ENCODE results near the gene RDH13. TPM values are rescaled to one million over a fixed set of nuclear protein-coding genes. Genes with fewer than 3 reads are reported as not detected.
"Not testable (repeated sequence)": the region's sequence is repeated elsewhere in the genome, so short reads cannot be mapped to it uniquely, and the experiment has no call there.

RDH13 gene, protein sequence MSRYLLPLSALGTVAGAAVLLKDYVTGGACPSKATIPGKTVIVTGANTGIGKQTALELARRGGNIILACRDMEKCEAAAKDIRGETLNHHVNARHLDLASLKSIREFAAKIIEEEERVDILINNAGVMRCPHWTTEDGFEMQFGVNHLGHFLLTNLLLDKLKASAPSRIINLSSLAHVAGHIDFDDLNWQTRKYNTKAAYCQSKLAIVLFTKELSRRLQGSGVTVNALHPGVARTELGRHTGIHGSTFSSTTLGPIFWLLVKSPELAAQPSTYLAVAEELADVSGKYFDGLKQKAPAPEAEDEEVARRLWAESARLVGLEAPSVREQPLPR
- 10 to 100 TPM in 3 of 4 donors, 1 to 10 TPM in 1; 10.0 to 15.6 (median 13.9) TPM for total RNA-seq

DNA sequence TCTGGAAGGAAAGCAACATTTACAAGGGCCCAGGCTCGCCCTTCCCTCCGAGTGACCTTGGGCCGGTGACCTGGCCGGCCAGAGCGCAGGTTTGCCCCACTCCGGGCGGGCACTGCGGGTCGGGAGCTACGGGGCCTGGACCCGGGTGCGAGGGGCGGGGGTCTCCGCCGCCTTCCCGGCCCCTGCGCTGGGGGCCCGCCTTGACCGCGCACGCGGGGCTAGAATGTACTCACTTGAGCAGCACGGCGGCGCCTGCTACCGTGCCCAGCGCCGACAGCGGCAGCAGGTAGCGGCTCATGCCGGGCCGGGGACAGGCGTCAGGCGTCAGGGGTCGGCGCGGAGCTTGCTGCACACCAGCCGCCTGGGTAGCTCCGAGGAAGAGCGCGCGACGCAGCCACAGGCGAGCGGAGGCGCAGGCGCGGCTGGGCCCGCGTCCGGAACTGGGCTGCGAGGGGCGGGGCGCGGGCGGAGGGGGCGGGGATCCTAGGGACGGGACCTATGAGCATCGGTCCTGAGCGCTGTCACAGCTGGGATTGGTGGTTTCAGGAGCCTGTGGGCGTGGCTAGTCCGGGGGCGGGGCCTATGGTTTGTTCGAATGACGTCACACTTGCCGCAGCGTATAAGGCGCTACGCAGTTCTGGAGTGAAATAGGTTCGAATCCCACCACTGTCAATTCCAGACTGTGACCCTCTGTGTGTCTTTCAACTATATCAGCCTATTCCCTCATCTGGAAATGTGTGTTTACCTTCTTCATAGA, at the start of gene RDH13:
Gene RDH13, minus strand, starts transcription at position 414 of the 757 bp plus-strand sequence. Its CDS starts 116 bp downstream, at position 298.
- peak; percentile 100 for ATAC-seq
- WGBS, 2 donors (ENCODE audit: low coverage in 1 of 2), result 4 to 6% methylated on average over 4 to 11 of the region's 70 CpGs

DNA sequence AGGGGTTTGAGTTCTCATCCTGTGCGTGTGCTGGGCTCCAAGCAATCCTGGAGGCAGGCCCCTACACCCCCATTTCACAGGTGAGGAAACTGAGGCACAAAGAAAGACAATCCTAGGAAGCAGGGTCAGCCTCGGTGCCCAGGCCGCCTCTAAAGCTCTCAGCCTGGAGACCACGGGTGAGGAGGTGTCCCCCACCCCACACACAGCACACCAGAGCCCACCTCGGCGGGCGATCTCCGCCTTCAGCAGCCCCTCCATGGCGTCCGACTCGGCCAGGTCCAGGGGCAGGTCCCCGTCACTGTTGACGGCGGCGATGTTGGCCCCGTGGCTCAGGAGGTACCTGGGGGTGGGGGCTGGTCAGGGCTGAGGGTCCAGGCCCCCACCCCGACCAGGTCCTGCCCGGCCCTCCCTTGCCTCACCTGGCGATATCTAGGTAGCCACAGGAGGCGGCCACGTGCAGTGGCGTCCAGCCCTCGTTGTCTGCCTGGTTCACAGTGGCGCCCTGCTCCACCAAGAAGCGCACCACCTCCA, 49.4 kb upstream of the RDH13 start:
- WGBS, 2 donors (ENCODE audit: low coverage in 1 of 2), result no CpG with 5 or more reads among the region's 25 CpGs
- peak overlapping the region in 1 of 2 donors; percentile 79 for H3K4me3 ChIP-seq
- TF ChIP-seq POLR2A (IDR thresholded peaks at IDR 0.05) (no peak), POLR2AphosphoS5 (IDR thresholded peaks at IDR 0.05) (no peak), EP300 (IDR thresholded peaks at IDR 0.05) (no peak)
- TF ChIP-seq, protein P1, sequence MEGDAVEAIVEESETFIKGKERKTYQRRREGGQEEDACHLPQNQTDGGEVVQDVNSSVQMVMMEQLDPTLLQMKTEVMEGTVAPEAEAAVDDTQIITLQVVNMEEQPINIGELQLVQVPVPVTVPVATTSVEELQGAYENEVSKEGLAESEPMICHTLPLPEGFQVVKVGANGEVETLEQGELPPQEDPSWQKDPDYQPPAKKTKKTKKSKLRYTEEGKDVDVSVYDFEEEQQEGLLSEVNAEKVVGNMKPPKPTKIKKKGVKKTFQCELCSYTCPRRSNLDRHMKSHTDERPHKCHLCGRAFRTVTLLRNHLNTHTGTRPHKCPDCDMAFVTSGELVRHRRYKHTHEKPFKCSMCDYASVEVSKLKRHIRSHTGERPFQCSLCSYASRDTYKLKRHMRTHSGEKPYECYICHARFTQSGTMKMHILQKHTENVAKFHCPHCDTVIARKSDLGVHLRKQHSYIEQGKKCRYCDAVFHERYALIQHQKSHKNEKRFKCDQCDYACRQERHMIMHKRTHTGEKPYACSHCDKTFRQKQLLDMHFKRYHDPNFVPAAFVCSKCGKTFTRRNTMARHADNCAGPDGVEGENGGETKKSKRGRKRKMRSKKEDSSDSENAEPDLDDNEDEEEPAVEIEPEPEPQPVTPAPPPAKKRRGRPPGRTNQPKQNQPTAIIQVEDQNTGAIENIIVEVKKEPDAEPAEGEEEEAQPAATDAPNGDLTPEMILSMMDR (IDR thresholded peaks at IDR 0.05), result no peak
- peaks cover 0 to 29% of the 10 kb centered on the region in 2 donors for H3K36me3 ChIP-seq
- H3K27ac ChIP-seq, result peak overlapping the region; percentile 78 to 98 (median 97)
- peaks cover 0 to 76% (median 38%) of the 10 kb centered on the region in 3 donors for H3K4me1 ChIP-seq
- no peaks in the 10 kb centered on the region for H3K9me3 ChIP-seq
- ATAC-seq, result no peak
- no peaks in the 10 kb centered on the region for H3K27me3 ChIP-seq

More for the DNA sequence above, at the start of gene RDH13:
- Histone ChIP-seq H3K4me1 (peaks cover 0 to 21% (median 8%) of the 10 kb centered on the region in 3 donors), H3K4me3 (peak within 1 kb of the TSS; percentile 65 to 90), H3K36me3 (peaks cover 0 to 15% of the 10 kb centered on the region in 2 donors), H3K9me3 (no peaks in the 10 kb centered on the region), H3K27ac (peak within 1 kb of the TSS; percentile 39 to 78 (median 72)), H3K27me3 (peaks cover 19% of the 10 kb centered on the region)
- TF ChIP-seq, protein P1 (IDR thresholded peaks at IDR 0.05), result no peak
- TF ChIP-seq POLR2AphosphoS5 (IDR thresholded peaks at IDR 0.05), result peak; percentile 44
- peak; percentile 55 for TF ChIP-seq POLR2A (IDR thresholded peaks at IDR 0.05)

DNA sequence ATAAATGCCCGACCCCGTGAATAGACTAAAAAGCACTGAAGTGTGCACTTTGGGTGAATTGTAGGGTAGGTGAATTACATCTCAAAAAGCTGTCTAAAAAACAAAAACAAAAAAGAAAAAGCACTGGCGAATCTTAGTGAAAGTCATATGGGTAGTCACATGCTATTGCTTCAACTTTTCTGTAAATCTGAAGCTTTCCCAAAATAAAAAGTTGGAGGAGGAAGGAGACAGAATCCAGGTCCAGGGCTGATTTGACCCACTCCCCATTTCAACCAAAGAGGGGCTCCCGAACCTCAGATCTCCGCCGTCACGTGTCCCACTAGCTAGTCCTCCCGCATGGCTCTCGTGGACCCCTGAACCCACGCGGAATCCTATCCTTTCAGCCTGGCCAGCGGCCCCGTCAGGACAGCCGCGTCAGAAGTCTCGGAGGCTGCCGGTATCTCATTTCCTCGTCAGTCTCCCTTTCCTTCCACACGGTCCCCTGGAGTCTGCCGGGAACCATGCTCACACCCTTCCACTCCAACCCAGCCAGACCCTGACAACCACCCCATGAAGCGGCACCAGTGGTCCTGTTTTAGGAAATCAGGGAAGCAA, 48.4 kb upstream of the RDH13 start:
- no peak for ATAC-seq
- Histone ChIP-seq H3K27ac (peak overlapping the region; percentile 78 to 98 (median 97)), H3K36me3 (peaks cover 0 to 36% of the 10 kb centered on the region in 2 donors), H3K4me3 (peak overlapping the region in 1 of 2 donors; percentile 20), H3K4me1 (peaks cover 0 to 75% (median 38%) of the 10 kb centered on the region in 3 donors), H3K9me3 (no peaks in the 10 kb centered on the region), H3K27me3 (no peaks in the 10 kb centered on the region)
- WGBS, 2 donors (ENCODE audit: low coverage in 1 of 2), result 57 to 60% methylated on average over 3 to 15 of the region's 21 CpGs
- peak; percentile 49 for TF ChIP-seq POLR2AphosphoS5 (IDR thresholded peaks at IDR 0.05)
- no peak for TF ChIP-seq EP300 (IDR thresholded peaks at IDR 0.05)

DNA sequence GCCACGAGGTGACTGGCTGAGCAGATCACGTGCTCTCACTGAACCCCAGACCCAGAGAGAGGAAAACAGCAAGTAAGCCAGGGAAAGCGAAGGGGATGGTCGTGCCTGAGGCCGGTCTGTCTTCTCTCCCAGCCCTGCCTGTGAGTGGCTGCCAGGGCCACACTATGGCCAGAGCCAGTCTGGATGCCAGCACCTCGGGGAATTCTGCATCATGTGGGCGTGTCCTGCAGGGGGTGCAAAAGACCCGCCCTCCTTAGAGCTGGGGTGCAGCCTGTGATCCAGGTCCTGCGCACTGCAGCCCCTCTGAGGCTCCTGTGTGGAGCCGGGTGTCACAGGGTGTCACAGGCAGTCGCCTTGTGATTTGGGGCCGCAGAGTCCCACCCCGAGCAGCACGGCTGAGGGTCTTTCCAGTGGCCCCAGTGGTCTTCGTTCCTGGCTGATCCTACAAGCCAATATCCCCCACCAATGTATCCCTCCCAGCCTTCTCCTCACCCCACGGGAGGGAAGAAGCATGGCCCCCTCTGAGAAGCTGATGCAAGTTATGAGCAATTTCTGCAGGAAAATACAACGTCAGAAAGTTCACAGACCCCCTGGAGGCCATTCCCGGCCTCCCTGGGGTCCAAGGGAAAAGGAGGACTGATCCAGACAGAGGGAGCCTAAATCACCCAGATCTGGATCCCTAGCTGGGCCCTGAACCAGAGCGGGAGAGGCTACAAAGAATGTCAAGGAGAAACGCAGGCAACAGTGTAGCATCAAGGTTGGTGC, 46.8 kb upstream of the RDH13 start:
- whole genome bisulfite sequencing, 2 donors (ENCODE audit: low coverage in 1 of 2), result 61 to 72% methylated on average over 3 to 6 of the region's 20 CpGs
- no peak for ATAC-seq
- peaks cover 0 to 50% of the 10 kb centered on the region in 2 donors for H3K36me3 ChIP-seq
- no peak overlapping the region for H3K4me3 ChIP-seq
- no peaks in the 10 kb centered on the region for H3K27me3 ChIP-seq
- H3K4me1 ChIP-seq, result peaks cover 0 to 59% (median 25%) of the 10 kb centered on the region in 3 donors
- TF ChIP-seq, protein P1 (IDR thresholded peaks at IDR 0.05), result no peak
- no peak for TF ChIP-seq EP300 (IDR thresholded peaks at IDR 0.05)
- no peak for TF ChIP-seq POLR2A (IDR thresholded peaks at IDR 0.05)
- TF ChIP-seq POLR2AphosphoS5 (IDR thresholded peaks at IDR 0.05), result no peak
- H3K27ac ChIP-seq, result peak overlapping the region in 3 of 4 donors; percentile 54 to 98 (median 96)
- H3K9me3 ChIP-seq, result no peaks in the 10 kb centered on the region

DNA sequence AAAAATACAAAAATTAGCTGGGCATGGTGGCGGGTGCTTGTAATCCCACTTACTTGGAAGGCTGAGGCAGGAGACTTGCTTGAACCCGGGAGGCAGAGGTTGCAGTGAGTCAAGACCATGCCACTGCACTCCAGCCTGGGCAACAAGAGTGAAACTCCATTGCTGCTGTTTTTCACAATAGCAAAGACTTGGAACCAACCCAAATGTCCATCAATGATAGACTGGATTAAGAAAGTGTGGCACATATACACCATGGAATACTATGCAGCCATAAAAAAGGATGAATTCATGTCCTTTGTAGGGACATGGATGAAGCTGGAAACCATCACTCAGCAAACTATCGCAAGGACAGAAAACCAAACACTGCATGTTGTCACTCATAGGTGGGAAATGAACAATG, 44.3 kb upstream of the RDH13 start:
- Histone ChIP-seq H3K4me1 (peaks cover 0 to 34% (median 6%) of the 10 kb centered on the region in 3 donors), H3K36me3 (peaks cover 0 to 61% of the 10 kb centered on the region in 2 donors)
- H3K4me3 ChIP-seq, ATAC-seq, H3K27ac ChIP-seq, H3K9me3 ChIP-seq, H3K27me3 ChIP-seq: not testable (repeated sequence)
- WGBS, 2 donors (ENCODE audit: low coverage in 1 of 2), result no CpG with 5 or more reads among the region's 3 CpGs
